ENCODE measurements around the gene NCBP3.
"Not testable (repeated sequence)": the region's sequence is repeated elsewhere in the genome, so short reads cannot be mapped to it uniquely, and the experiment has no call there.

NCBP3 gene

DNA sequence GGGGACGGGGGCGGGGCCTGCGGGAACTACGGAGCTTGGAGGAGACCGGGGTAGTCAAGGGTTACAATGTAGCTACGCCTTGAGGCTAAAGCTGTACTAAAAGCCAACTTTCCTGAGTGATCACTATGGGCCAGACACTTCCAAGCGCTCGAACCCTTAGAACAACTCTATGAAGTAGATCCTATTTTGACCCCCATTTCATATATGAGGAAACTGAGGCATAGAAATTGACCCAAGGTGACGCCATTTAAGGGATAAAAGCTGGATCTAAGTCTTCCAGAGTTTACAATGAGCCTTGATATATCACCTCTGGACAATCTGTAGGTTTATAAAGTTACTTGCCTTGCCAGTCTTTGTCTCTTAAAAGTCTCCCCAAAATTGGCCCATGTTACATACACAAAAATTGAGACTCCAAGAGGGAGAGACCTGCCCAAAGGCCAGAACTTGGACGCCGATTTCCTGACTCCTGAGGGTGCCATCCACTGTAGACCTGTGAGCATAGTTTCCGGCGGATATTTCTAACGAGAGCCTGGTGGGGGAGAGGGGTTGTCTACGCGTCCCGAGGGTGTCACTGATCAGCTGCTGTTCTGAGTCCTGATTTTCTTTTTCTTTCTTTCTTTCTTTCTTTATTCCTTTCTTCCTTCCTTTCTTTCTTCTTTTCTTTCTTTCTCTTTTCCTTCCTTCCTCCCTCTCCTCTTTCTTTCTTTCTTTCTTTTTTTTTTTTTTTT, 555 bp upstream of the NCBP3 start:
- no peak for DNase-seq

GRCh38 chr17:3845291-3845620, 790 bp downstream of the NCBP3 start:
- DNase-seq: no peak

- DNase-seq: not testable (repeated sequence)
Measured at GRCh38 chr17:3844556-3844955, 1.5 kb downstream of the NCBP3 start.

DNA sequence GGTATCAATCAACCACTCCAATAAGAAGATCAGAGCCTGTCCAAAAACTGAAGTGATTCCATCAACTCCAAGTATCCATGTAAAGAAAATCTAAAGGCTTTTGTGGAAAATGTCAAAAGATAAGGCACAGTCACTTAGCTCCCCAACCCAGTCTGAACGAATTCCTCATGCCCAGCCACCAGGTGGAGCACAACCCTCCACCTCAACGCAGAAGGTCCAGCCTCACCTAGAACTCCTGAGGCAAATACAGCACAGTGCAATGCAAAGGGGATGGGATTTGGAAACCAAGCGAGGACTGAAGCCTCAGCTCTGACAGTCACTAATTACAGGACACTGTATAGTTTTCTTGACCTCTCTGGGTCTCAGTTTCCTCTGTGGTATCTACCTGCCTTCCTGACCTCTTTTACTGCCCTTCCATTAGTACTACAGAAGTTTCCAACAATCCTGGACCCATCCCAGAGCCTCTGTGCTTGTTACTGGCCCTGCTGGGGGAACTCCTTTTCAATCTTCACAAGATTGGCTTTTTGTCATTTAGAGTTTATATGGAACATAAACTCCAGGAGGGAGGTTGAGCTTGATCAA, 2.0 kb downstream of the NCBP3 start:
- peak; percentile 5 to 33 (median 24) for DNase-seq

DNA sequence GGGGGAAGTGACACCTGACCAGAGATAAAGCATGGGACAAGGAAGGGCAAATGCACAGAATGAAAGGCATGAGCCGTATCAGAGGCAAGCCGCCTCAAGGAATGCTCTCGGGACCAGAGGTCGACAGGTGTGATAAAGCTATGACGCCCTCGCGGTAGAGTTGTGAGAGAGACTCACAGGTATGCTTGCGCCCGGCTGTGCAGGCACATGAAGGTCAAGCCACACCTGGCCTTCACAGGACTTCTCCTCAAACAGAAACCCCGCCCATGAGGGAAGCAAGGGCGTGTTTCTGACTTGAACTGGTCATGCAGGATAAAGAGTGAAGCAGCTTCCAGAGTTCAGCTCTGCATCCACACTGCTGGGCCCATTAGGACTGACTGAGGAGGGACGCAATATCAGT, 7.8 kb downstream of the NCBP3 start:
- DNase-seq: no peak

- no peak for DNase-seq
Measured at GRCh38 chr17:3836551-3836950, 9.5 kb downstream of the NCBP3 start.

DNA sequence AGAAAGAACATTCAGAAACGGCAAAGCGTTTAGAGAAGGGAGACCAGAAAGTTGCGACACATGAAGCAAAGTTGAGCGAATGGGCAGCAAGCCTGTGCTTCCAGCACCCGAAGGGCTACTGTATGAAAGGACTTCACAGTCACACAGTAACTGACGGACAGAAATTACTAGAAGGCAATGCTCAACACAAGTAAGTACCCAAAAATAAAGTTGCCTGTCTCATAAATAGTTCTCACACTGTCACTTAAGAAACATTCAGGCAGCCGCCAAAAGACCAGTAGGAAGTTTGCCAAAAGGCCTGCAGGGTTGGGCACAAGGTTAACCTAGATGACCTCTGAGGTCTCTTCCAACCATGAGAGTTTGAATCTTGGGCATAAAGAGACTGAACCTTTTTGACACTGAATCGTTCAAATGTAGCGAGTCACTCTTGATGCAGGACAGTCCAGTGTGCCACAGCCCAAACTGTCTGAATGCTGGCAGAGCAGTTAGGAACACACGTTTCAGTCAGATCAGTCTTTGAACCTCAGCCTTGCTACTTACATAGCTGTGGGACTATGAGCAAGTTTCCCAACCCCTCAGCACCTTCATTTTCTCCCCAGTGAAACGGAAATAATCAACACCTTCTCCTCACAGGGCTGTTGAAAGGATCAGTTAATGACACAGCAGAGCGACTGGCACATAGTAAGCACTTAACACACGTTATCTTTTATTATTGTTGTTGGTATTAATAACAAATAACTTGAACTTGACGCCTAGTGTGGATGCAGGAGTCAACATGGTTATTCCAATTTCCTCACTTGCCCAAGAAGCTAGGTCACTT, 10.4 kb downstream of the NCBP3 start:
- no peak for DNase-seq

DNA sequence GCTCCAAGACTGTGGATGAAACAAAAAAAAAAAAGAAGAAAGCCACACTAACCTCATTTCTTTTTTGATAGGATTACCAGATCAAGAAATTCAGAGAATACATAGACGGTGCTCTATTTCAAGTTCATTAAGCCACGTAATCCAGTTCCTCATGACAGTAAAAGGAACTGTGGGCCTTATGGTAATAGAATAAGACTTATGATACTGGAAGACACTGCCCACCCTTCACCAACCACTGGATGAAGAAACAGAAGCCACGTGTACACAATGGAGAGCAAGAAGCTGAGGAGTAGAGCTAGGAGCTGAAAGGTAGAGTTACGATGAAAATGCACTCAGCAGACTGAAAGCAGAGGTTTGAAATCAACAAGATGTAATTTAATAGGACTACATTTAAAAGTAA, 11.2 kb downstream of the NCBP3 start:
- no peak for DNase-seq

GRCh38 chr17:3828852-3829232, 17.2 kb downstream of the NCBP3 start:
- DNase-seq: no peak

DNA sequence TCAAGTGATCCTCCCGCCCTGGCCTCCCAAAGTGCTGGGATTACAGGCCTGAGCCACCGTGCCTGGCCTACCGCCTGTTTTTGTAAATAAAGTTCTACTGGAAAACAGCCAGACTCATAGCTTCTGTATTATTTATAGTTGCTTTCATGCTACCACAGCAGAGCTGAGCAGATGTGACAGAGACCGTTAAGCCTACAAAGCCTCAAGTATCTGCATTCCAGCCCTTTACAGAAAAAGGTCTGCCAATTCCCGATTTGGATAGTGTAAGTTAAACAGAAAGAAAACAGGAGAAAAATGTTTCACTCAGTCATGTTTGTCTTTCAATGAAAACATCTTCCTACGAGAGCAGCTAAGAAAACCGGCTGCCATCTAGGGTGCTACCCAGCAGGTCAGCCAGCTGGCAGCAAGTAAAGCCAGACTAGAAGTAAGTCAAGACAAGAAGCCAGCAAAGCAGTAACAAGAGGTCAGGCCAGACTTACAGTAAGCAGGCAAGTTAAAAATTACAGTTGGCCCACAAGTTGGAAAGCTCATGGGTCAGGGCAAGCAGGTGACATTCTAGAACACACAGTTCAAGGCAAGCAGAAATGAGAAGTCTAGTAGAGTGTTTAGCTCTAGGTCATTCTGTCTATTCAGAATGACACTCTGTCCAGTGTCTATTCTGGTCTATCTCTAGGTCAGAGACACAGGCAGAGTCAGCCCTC, 17.7 kb downstream of the NCBP3 start:
- DNase-seq: no peak

- DNase-seq: peak; percentile 21 to 77 (median 52)
Measured at GRCh38 chr17:3827124-3827773, 18.8 kb downstream of the NCBP3 start.

DNA sequence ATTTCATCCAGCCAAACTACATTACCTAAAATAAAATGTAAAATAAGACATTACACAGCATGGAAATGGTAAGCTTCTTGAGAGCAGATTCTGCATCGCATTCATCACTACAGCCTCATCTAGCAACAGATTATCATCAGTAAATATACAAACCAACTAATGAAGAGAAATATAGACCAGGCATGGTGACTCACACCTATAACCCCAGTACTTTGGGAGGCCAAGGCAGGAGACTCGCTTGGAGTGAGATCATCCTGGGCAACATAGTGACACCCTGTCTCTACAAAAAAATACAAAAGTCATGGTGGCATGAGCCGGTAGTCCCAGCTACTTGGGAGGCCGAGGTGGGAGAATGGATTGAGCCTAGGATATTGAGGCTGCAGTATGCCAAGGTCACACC, 19.9 kb downstream of the NCBP3 start:
- DNase-seq: no peak

DNA sequence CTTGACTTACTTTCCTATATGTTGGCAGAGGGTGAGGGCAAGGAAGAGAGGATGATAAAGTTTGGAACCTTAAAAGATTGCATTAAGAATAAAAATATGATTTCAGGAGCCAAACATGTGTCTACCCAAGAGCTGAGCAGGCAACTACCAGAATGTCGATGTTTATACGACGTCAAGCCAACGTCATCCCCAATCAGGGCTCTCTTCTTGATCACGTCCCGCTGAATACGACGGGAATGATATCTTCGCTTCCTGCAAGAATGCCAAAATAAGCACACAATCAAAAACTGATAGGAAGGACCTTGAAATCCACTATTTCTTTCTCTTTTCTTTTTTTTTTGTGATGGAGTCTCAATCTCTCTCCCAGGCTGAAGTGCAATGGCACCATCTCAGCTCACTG, 24.9 kb downstream of the NCBP3 start:
- no peak for DNase-seq

GRCh38 chr17:3818786-3819185, 27.3 kb downstream of the NCBP3 start:
- DNase-seq: no peak

DNA sequence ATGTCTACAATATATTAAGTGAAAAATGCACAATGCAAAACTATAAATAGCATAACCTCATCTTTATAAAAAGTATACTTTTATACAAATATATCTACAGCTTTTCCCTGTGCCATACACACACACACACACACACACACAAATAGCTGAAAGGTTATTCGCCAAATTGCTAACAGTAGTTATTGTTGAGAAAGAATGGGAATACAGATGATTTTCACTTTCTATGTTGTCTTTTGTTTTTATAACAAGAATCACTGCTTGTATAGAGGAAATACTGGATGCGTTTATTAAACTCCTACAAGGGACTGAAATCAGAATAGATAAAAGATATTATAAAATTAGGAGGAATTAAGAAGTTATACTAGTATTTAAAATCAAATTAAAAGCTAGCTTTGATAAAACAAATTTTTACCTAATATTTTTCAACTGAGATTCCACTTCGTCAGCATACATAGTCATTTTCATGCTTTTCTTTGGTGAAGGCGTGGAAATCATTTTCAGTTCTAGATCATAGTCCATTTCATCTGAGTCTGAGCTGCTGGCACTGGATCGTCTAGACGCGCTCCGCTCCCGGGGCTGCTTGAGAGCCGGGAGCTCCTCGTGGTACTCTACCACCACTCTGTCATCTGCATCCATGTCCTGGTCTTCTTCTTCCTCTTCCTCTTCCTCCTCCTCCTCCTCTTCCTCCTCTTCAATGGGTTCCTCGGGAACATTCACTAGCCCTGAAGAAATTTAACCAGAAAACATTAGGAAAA, 28.0 kb downstream of the NCBP3 start:
- DNase-seq: no peak

- no peak for DNase-seq
Measured at GRCh38 chr17:3815925-3816324, 30.1 kb downstream of the NCBP3 start.

DNA sequence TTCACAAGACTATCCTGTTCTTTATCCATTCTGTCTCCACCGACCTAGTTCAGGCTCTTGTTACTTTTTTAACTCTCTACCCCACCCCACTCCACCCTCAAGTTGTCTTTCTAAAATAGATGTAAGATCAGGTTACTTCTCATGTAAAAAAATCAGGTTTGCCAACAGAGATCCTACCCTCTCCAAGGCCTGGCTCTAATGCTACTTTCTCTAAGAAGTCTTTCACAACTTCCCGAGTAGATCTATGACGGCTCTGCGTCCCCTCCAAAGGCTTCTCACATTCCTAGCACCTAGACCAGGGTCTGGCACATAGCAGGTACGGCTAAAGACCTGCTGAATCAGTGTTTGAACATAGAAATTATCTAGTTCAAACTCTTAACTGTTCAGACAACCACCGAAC, 30.9 kb downstream of the NCBP3 start:
- DNase-seq: no peak

- DNase-seq: no peak
Measured at GRCh38 chr17:3814361-3814760, 31.7 kb downstream of the NCBP3 start.

DNA sequence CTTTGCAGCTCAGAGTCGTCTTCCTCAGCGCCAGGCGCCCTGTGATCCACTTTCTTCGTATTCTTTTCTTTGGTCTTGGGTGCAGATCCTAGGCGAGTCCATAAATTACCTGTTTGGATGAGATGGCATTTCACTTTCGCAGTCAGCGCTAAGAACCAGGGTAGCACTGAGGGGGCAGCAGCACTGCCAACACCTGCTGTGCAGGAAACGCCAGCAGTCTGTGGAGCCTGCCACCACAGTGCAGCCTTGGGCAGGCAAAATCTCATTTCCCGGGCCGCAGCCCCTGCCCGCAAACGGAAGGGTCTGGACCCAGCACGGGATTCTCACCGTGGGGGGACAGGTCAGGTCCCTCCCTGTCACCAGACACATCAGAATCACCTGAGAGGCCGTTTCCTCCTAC, 32.9 kb downstream of the NCBP3 start:
- no peak for DNase-seq

GRCh38 chr17:3812771-3813170, 33.3 kb downstream of the NCBP3 start:
- DNase-seq: no peak

- no peak for DNase-seq
Measured at GRCh38 chr17:3812284-3812683, 33.8 kb downstream of the NCBP3 start.

- no peak for DNase-seq
Measured at GRCh38 chr17:3810019-3810418, 36.0 kb downstream of the NCBP3 start.

Measured in stimulated activated naive CD4-positive, alpha-beta T cell (primary cell).